ENCODE data around the gene TLE5.
"Not testable (repeated sequence)": the region's sequence is repeated elsewhere in the genome, so short reads cannot be mapped to it uniquely, and the experiment has no call there.

The TLE5 gene

GRCh38 chr19:3061182-3062161, 823 bp downstream of the TLE5 start:
- DNase-seq (ENCODE audit: low spot score): peak; percentile 51

GRCh38 chr19:3060857-3061181, 1.5 kb downstream of the TLE5 start:
- DNase-seq (ENCODE audit: low spot score): no peak

- no peak for DNase-seq (ENCODE audit: low spot score)
These were observed 2.6 kb downstream of the TLE5 start for GRCh38 chr19:3059653-3060052.

- no peak for DNase-seq (ENCODE audit: low spot score)
These were observed 3.4 kb downstream of the TLE5 start for GRCh38 chr19:3058821-3059314.

- DNase-seq (ENCODE audit: low spot score): no peak
These were observed 4.1 kb downstream of the TLE5 start for GRCh38 chr19:3058009-3058820.

GRCh38 chr19:3057275-3057714, 5.0 kb downstream of the TLE5 start:
- DNase-seq (ENCODE audit: low spot score): peak; percentile 78

- DNase-seq (ENCODE audit: low spot score): no peak
These were observed 5.7 kb downstream of the TLE5 start for GRCh38 chr19:3056417-3057088.

GRCh38 chr19:3055741-3056416, 6.4 kb downstream of the TLE5 start:
- DNase-seq (ENCODE audit: low spot score): no peak

GRCh38 chr19:3054972-3055740, 7.1 kb downstream of the TLE5 start:
- no peak for DNase-seq (ENCODE audit: low spot score)

- no peak for DNase-seq (ENCODE audit: low spot score)
These were observed 7.9 kb downstream of the TLE5 start for GRCh38 chr19:3054265-3054971.

GRCh38 chr19:3053780-3054179, 8.5 kb downstream of the TLE5 start:
- DNase-seq (ENCODE audit: low spot score): no peak

GRCh38 chr19:3053218-3053621, 9.1 kb downstream of the TLE5 start:
- no peak for DNase-seq (ENCODE audit: low spot score)

- not testable (repeated sequence) for DNase-seq (ENCODE audit: low spot score)
These were observed 12.3 kb downstream of the TLE5 start for GRCh38 chr19:3050016-3050415.

GRCh38 chr19:3049089-3049488, 13.2 kb downstream of the TLE5 start:
- DNase-seq (ENCODE audit: low spot score): no peak

- DNase-seq (ENCODE audit: low spot score): no peak
These were observed 14.1 kb downstream of the TLE5 start for GRCh38 chr19:3048190-3048533.

GRCh38 chr19:3047496-3048189, 14.7 kb downstream of the TLE5 start:
- no peak for DNase-seq (ENCODE audit: low spot score)

- no peak for DNase-seq (ENCODE audit: low spot score)
These were observed 15.4 kb downstream of the TLE5 start for GRCh38 chr19:3046698-3047495.

GRCh38 chr19:3045885-3046697, 16.2 kb downstream of the TLE5 start:
- DNase-seq (ENCODE audit: low spot score): no peak
